DLD1 (cell line): ENCODE data around the gene CPNE4.
"Not testable (repeated sequence)": the region's sequence is repeated elsewhere in the genome, so short reads cannot be mapped to it uniquely, and the experiment has no call there.

ENCODE experiments used
- in situ Hi-C: cut with HindIII; loops from 2 replicates; pipeline ENCODE4 v1.10.0; 2017; ENCODE audit warnings: low sequenced_read_pairs

Gene CPNE4

GRCh38 chr3:132034486-132035464, at the start of gene CPNE4:
Gene CPNE4 (minus strand): TSS chr3:132035014.
- in situ Hi-C loops: no loop called here

- in situ Hi-C loops: no loop called here
Observed at GRCh38 chr3:132083583-132084279, 48.9 kb upstream of the CPNE4 start.

GRCh38 chr3:132083159-132083558, 48.3 kb upstream of the CPNE4 start:
- in situ Hi-C loops: no loop called here

GRCh38 chr3:132079147-132079546, 44.3 kb upstream of the CPNE4 start:
- in situ Hi-C loops: no loop called here

GRCh38 chr3:132073771-132074170, 39.0 kb upstream of the CPNE4 start:
- in situ Hi-C loops: no loop called here

GRCh38 chr3:132071043-132071442, 36.2 kb upstream of the CPNE4 start:
- in situ Hi-C loops: no loop called here

- in situ Hi-C loops: no loop called here
Observed at GRCh38 chr3:132064114-132064513, 29.3 kb upstream of the CPNE4 start.

- in situ Hi-C loops: no loop called here
Observed at GRCh38 chr3:132062535-132062934, 27.7 kb upstream of the CPNE4 start.

GRCh38 chr3:132055872-132056271, 21.1 kb upstream of the CPNE4 start:
- in situ Hi-C loops: no loop called here

GRCh38 chr3:132047209-132047608, 12.4 kb upstream of the CPNE4 start:
- in situ Hi-C loops: no loop called here

- in situ Hi-C loops: not testable (repeated sequence)
Observed at GRCh38 chr3:132044874-132045273, 10.1 kb upstream of the CPNE4 start.

- in situ Hi-C loops: no loop called here
Observed at GRCh38 chr3:132042681-132043080, 7.9 kb upstream of the CPNE4 start.

GRCh38 chr3:132038198-132038825, 3.5 kb upstream of the CPNE4 start:
- in situ Hi-C loops: no loop called here

GRCh38 chr3:132037581-132037980, 2.8 kb upstream of the CPNE4 start:
- in situ Hi-C loops: no loop called here

- in situ Hi-C loops: no loop called here
Observed at GRCh38 chr3:132037056-132037455, 2.2 kb upstream of the CPNE4 start.

GRCh38 chr3:132034097-132034485, 723 bp downstream of the CPNE4 start:
- in situ Hi-C loops: no loop called here

- in situ Hi-C loops: no loop called here
Observed at GRCh38 chr3:132033471-132033870, 1.3 kb downstream of the CPNE4 start.

GRCh38 chr3:132032959-132033358, 1.9 kb downstream of the CPNE4 start:
- in situ Hi-C loops: no loop called here

- in situ Hi-C loops: no loop called here
Observed at GRCh38 chr3:132029182-132029902, 5.5 kb downstream of the CPNE4 start.

- in situ Hi-C loops: no loop called here
Observed at GRCh38 chr3:132022914-132023313, 11.9 kb downstream of the CPNE4 start.

- in situ Hi-C loops: no loop called here
Observed at GRCh38 chr3:132020058-132020457, 14.8 kb downstream of the CPNE4 start.
